ENCODE results near the gene CAMK2A.

Gene CAMK2A

GRCh38 chr5:150289551-150290390, at the start of gene CAMK2A:
Gene CAMK2A, minus strand, starts transcription at chr5:150289773. Its CDS starts 148 bp downstream, at chr5:150289625.
- DNase-seq, result no peak

GRCh38 chr5:150339165-150339564, 49.6 kb upstream of the CAMK2A start:
- no peak for DNase-seq

- no peak for DNase-seq
Observed at GRCh38 chr5:150338546-150338945, 49.0 kb upstream of the CAMK2A start.

- no peak for DNase-seq
Observed at GRCh38 chr5:150335778-150336177, 46.2 kb upstream of the CAMK2A start.

- no peak for DNase-seq
Observed at GRCh38 chr5:150333400-150333799, 43.8 kb upstream of the CAMK2A start.

- DNase-seq, result no peak
Observed at GRCh38 chr5:150329881-150330876, 40.6 kb upstream of the CAMK2A start.

GRCh38 chr5:150329038-150329437, 39.5 kb upstream of the CAMK2A start:
- DNase-seq, result no peak

- DNase-seq, result no peak
Observed at GRCh38 chr5:150328515-150328914, 38.9 kb upstream of the CAMK2A start.

GRCh38 chr5:150327139-150327538, 37.6 kb upstream of the CAMK2A start:
- DNase-seq, result no peak

- no peak for DNase-seq
Observed at GRCh38 chr5:150326707-150327106, 37.1 kb upstream of the CAMK2A start.

- no peak for DNase-seq
Observed at GRCh38 chr5:150325426-150325825, 35.9 kb upstream of the CAMK2A start.

GRCh38 chr5:150323819-150324218, 34.2 kb upstream of the CAMK2A start:
- DNase-seq, result no peak

GRCh38 chr5:150323092-150323491, 33.5 kb upstream of the CAMK2A start:
- no peak for DNase-seq

GRCh38 chr5:150322202-150322601, 32.6 kb upstream of the CAMK2A start:
- DNase-seq, result no peak

- no peak for DNase-seq
Observed at GRCh38 chr5:150321784-150322183, 32.2 kb upstream of the CAMK2A start.

- no peak for DNase-seq
Observed at GRCh38 chr5:150321211-150321610, 31.6 kb upstream of the CAMK2A start.

- DNase-seq, result no peak
Observed at GRCh38 chr5:150320044-150320613, 30.6 kb upstream of the CAMK2A start.

GRCh38 chr5:150319484-150319790, 29.9 kb upstream of the CAMK2A start:
- DNase-seq, result no peak

- DNase-seq, result no peak
Observed at GRCh38 chr5:150318613-150319483, 29.3 kb upstream of the CAMK2A start.

GRCh38 chr5:150317048-150318003, 27.8 kb upstream of the CAMK2A start:
- no peak for DNase-seq

GRCh38 chr5:150316320-150316719, 26.7 kb upstream of the CAMK2A start:
- DNase-seq, result no peak

Measured in AML-193 (cell line).